SU-DHL-6 (cell line): ENCODE data around the gene SRP14.
"Not testable (repeated sequence)": the region's sequence is repeated elsewhere in the genome, so short reads cannot be mapped to it uniquely, and the experiment has no call there.

Experiments
- CTCF ChIP-seq: fragments of 200-600 bp; sonication (generic); IDR thresholded peaks from one replicate; pipeline ENCODE4 v1.5.1; 2017; ENCODE audit warnings: antibody characterized with exemption, mild to moderate bottlenecking, low read length, moderate library complexity; ENCODE audit not compliant: insufficient read depth, poor library complexity, severe bottlenecking
- EZH2phosphoT487 ChIP-seq: fragments of 200-600 bp; sonication (generic), shearing (Covaris generic); conservative IDR thresholded peaks from 2 replicates; pipeline ENCODE4 v1.6.1; 2018; ENCODE audit warnings: mild to moderate bottlenecking, antibody characterized with exemption, low read length, moderate library complexity, mixed read lengths

DNA sequence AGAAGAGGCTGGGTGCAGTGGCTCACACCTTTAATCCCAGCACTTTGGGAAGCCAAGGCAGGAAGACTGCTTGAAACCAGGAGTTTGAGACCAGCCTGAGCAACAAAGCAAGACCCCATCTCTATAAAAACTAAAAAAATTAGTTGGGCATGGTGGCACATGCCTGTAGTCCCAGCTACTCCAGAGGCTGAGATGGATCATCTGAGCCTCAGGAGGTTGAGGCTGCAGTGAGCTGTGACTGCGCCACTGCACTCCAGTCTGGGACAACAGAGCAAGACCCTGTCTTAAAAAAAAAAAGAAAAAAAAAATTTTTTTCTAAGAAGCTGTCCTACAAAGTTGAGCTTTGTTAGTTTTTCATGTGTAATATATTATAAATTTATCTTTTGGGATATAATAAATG lies 3.8 kb downstream of the SRP14 start:
- TF ChIP-seq CTCF, EZH2phosphoT487: not testable (repeated sequence)
